Transverse colon (tissue), 4 donors: Measurements from ENCODE around the gene MYH7. TPM values are rescaled to one million over a fixed set of nuclear protein-coding genes. Genes with fewer than 3 reads are reported as not detected.
"Not testable (repeated sequence)": the region's sequence is repeated elsewhere in the genome, so short reads cannot be mapped to it uniquely, and the experiment has no call there.

Source experiments
- DNase-seq: peaks from one replicate; pipeline ENCODE4 v3.0.0-alpha.2; 2019
- H3K27ac ChIP-seq, 4 donors: fragments of 200-600 bp; sonication (generic); 2 replicates each; pipeline ENCODE4 v1.5.1; 2016 to 2018; ENCODE audit warnings: inconsistent platforms in 4 of 4
- H3K27me3 ChIP-seq: fragments of 200-600 bp; sonication (generic); 2 replicates; pipeline ENCODE4 v1.5.1; 2017; ENCODE audit warnings: inconsistent platforms
- H3K36me3 ChIP-seq, 4 donors: fragments of 200-600 bp; sonication (generic); 2 replicates each; pipeline ENCODE4 v1.5.1; 2017 to 2019; ENCODE audit warnings: inconsistent platforms in 4 of 4
- H3K4me1 ChIP-seq, 4 donors: fragments of 200-600 bp; sonication (generic); 2 replicates each; pipeline ENCODE4 v1.5.1; 2017 to 2020; ENCODE audit warnings: inconsistent platforms in 4 of 4
- H3K4me3 ChIP-seq, 4 donors: fragments of 200-600 bp; sonication (generic); 1 replicate in 1 of 4; 2 replicates in 3 of 4; pipeline versions ENCODE4 v1.5.1 to v1.6.1; 2017 to 2019; ENCODE audit warnings: inconsistent platforms in 4 of 4
- H3K9me3 ChIP-seq, 2 donors: fragments of 200-600 bp; sonication (generic); 2 replicates each; pipeline ENCODE4 v1.5.1; 2017 to 2019; ENCODE audit warnings: inconsistent platforms in 2 of 2
- CTCF ChIP-seq, 5 experiments: fragments of 200-600 bp in 3 of 5; fragments of 450-650 bp in 2 of 5; sonication (generic) in 3 of 5; IDR thresholded peaks; 1 replicate in 2 of 5; 2 replicates in 3 of 5; pipeline ENCODE4 v1.5.1; 2016 to 2017; ENCODE audit warnings: antibody characterized with exemption in 5 of 5, inconsistent platforms in 3 of 5, mild to moderate bottlenecking in 2 of 5, moderate library complexity in 1 of 5
- EP300 ChIP-seq: sonication (generic); formaldehyde crosslinking; IDR thresholded peaks from one replicate; pipeline ENCODE4 v1.6.1; 2017; ENCODE audit warnings: antibody characterized with exemption, low read depth
- POLR2A ChIP-seq: fragments of 450-650 bp; IDR thresholded peaks from one replicate; pipeline ENCODE4 v1.6.1; 2016; ENCODE audit warnings: antibody characterized with exemption, mild to moderate bottlenecking, moderate library complexity
- POLR2AphosphoS5 ChIP-seq, 3 donors: sonication (generic); formaldehyde crosslinking; IDR thresholded peaks; one replicate each; pipeline ENCODE4 v1.6.1; 2016; ENCODE audit warnings: antibody characterized with exemption in 3 of 3
- WGBS, 2 donors: methylation state at CpG; one replicate each; pipeline ENCODE4 v1.1.5; 2018; ENCODE audit warnings: low coverage in 1 of 2; 5-methylcytosine and 5-hydroxymethylcytosine counted together
- in situ Hi-C, 4 donors: fragments of 200-750 bp; cut with MboI; loops; one replicate each; pipeline versions ENCODE4 v1.15.0 to v1.15.1; 2017; ENCODE audit warnings: low sequenced_read_pairs in 3 of 4, low pct_ligation_motif_present in 1 of 4, low pct_unique_long_range_greater_than_20kb in 1 of 4
- intact Hi-C: fragments of 100-400 bp; cut with DNase I; formaldehyde crosslinking; loops from one replicate; pipeline ENCODE4 v1.15.1; 2023; ENCODE audit warnings: low total_unique reads
- total RNA-seq, 4 donors: library from RNA; depleted of rRNA; stranded (reverse); fragments of >200 nt; gene quantifications; one replicate each; pipeline ENCODE4 v1.1.0, GENCODE V29; 2016

MYH7 gene
- total RNA-seq, 4 donors from 2014 or later: 0.64 to 2.9 TPM; not detected in 2

GRCh38 chr14:23387916-23388882 lies 47.3 kb downstream of the MYH7 start:
- Histone ChIP-seq H3K27me3 (no peaks in the 10 kb centered on the region), H3K4me1 (no peaks in the 10 kb centered on the region), H3K9me3 (no peaks in the 10 kb centered on the region), H3K36me3 (no peaks in the 10 kb centered on the region), H3K4me3 (no peak overlapping the region), H3K27ac (no peak overlapping the region)
- WGBS, 2 donors: 78% methylated on average over 26 of the region's 26 CpGs; no CpG with 5 or more reads in 1 of the 2 donors
- intact Hi-C loops: no loop called here
- TF ChIP-seq CTCF (IDR thresholded peaks at IDR 0.05) (no peak), EP300 (no peak), POLR2AphosphoS5 (IDR thresholded peaks at IDR 0.05) (no peak), POLR2A (no peak)
- in situ Hi-C loops: loop anchor here in 1 of 4 donors (25.0 kb wide), 1 partner anchor 126 kb away; no protein-coding TSS in a partner anchor
- DNase-seq: no peak

- no peak for DNase-seq
- 93 to 100% methylated on average over 1 of the region's 1 CpG for WGBS, 2 donors
- intact Hi-C loops (no loop called here), in situ Hi-C loops (loop anchor here in 1 of 4 donors (25.0 kb wide), 1 partner anchor 125 kb away; no protein-coding TSS in a partner anchor)
- H3K27me3 ChIP-seq: no peaks in the 10 kb centered on the region
- H3K4me3 ChIP-seq: no peak overlapping the region
- TF ChIP-seq POLR2A (no peak), EP300 (no peak), CTCF (IDR thresholded peaks at IDR 0.05) (no peak), POLR2AphosphoS5 (IDR thresholded peaks at IDR 0.05) (no peak)
- H3K27ac ChIP-seq: no peak overlapping the region
- no peaks in the 10 kb centered on the region for H3K36me3 ChIP-seq
- no peaks in the 10 kb centered on the region for H3K4me1 ChIP-seq
- no peaks in the 10 kb centered on the region for H3K9me3 ChIP-seq
These were observed 48.5 kb downstream of the MYH7 start for GRCh38 chr14:23386999-23387398.

GRCh38 chr14:23386266-23386657 lies 49.2 kb downstream of the MYH7 start:
- H3K9me3 ChIP-seq, H3K4me3 ChIP-seq, intact Hi-C loops, H3K27me3 ChIP-seq, H3K27ac ChIP-seq, H3K36me3 ChIP-seq, DNase-seq, H3K4me1 ChIP-seq: not testable (repeated sequence)
- 84% methylated on average over 17 of the region's 17 CpGs; no CpG with 5 or more reads in 1 of the 2 donors for WGBS, 2 donors
- in situ Hi-C loops: loop anchor here in 1 of 4 donors (25.0 kb wide), 1 partner anchor 124 kb away; no protein-coding TSS in a partner anchor

GRCh38 chr14:23385642-23386265 lies 49.7 kb downstream of the MYH7 start:
- Histone ChIP-seq H3K27me3 (no peaks in the 10 kb centered on the region), H3K4me3 (no peak overlapping the region), H3K36me3 (no peaks in the 10 kb centered on the region), H3K27ac (no peak overlapping the region), H3K4me1 (no peaks in the 10 kb centered on the region), H3K9me3 (no peaks in the 10 kb centered on the region)
- no peak for TF ChIP-seq CTCF (IDR thresholded peaks at IDR 0.05)
- no peak for TF ChIP-seq EP300
- no peak for TF ChIP-seq POLR2AphosphoS5 (IDR thresholded peaks at IDR 0.05)
- no peak for TF ChIP-seq POLR2A
- no peak for DNase-seq
- in situ Hi-C loops: loop anchor here in 1 of 4 donors (25.0 kb wide), 1 partner anchor 123 kb away; no protein-coding TSS in a partner anchor
- intact Hi-C loops: no loop called here
- 82 to 100% methylated on average over 1 to 18 of the region's 18 CpGs for WGBS, 2 donors
